GM12891 (cell line): ENCODE measurements around the gene CBFA2T2.

Experiments
- PAX5 ChIP-seq: IDR thresholded peaks from 2 replicates; pipeline ENCODE4 v1.6.1; 2011; ENCODE audit warnings: low read length, moderate library complexity, mild to moderate bottlenecking; ENCODE audit not compliant: insufficient read depth, severe bottlenecking
- POLR2A ChIP-seq: IDR thresholded peaks from 2 replicates; pipeline ENCODE4 v1.6.1; 2011; ENCODE audit warnings: low read depth, low read length, control low read depth
- POLR2AphosphoS5 ChIP-seq: IDR thresholded peaks from 2 replicates; pipeline ENCODE4 v1.6.1; 2011; ENCODE audit warnings: low read depth, low read length, control low read depth
- POU2F2 ChIP-seq: IDR thresholded peaks from 2 replicates; pipeline ENCODE4 v1.6.1; 2011; ENCODE audit warnings: low read depth, mild to moderate bottlenecking, control low read depth, low read length, moderate library complexity
- SPI1 ChIP-seq: IDR thresholded peaks from 2 replicates; pipeline ENCODE4 v1.6.1; 2011; ENCODE audit warnings: low read depth, low read length, control low read depth
- TAF1 ChIP-seq: IDR thresholded peaks from 2 replicates; pipeline ENCODE4 v1.6.1; 2011; ENCODE audit warnings: low read depth, low read length, control low read depth

GRCh38 chr20:33666293-33667244 is 176.7 kb downstream of the CBFA2T2 start, which contains the start of gene ACTL10:
- TF ChIP-seq POLR2AphosphoS5 (peak; percentile 47; the same call in 1 of the 2 replicates), POLR2A (peak; percentile 52; the same call in 1 of the 2 replicates), PAX5 (no peak), SPI1 (no peak), TAF1 (peak; percentile 57; the same call in 1 of the 2 replicates), POU2F2 (no peak; the same call in 1 of the 2 replicates)
